Neural progenitor cell (in vitro differentiated cells): ENCODE data around the gene TWF2.

Experiments
- EZH2 ChIP-seq: fragments of 200-600 bp; sonication (generic); IDR thresholded peaks from 2 replicates; pipeline ENCODE4 v1.6.1; 2017; ENCODE audit warnings: antibody characterized with exemption, mild to moderate bottlenecking, moderate library complexity
- EZH2phosphoT487 ChIP-seq: fragments of 200-600 bp; sonication (generic); IDR thresholded peaks from 2 replicates; pipeline ENCODE4 v1.6.1; 2017; ENCODE audit warnings: antibody characterized with exemption
- TF ChIP-seq, protein P1 (sequence below): fragments of 200-600 bp; sonication (generic); IDR thresholded peaks from 2 replicates; pipeline ENCODE4 v1.5.1; 2017; ENCODE audit warnings: antibody characterized with exemption, mild to moderate bottlenecking

DNA sequence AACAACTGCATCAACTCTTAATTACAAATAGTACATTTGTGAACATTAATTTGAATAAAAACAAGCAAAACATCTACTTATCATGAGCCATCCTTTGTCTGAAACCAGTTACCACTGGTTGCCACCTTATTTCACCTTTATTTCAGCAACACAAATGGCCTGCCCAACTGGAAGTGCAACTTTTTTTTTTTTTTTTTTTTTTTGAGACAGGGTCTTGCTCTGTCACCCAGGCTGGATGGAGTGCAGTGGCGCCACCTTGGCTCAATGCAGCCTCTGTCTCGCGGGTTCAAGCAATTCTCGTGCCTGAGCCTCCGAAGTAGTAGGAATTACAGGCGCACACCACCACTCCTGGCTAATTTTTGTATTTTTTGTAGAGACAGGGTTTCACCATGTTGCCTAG, 26.4 kb upstream of the TWF2 start:
- TF ChIP-seq EZH2phosphoT487 (no peak), EZH2 (no peak)
- TF ChIP-seq, protein P1, sequence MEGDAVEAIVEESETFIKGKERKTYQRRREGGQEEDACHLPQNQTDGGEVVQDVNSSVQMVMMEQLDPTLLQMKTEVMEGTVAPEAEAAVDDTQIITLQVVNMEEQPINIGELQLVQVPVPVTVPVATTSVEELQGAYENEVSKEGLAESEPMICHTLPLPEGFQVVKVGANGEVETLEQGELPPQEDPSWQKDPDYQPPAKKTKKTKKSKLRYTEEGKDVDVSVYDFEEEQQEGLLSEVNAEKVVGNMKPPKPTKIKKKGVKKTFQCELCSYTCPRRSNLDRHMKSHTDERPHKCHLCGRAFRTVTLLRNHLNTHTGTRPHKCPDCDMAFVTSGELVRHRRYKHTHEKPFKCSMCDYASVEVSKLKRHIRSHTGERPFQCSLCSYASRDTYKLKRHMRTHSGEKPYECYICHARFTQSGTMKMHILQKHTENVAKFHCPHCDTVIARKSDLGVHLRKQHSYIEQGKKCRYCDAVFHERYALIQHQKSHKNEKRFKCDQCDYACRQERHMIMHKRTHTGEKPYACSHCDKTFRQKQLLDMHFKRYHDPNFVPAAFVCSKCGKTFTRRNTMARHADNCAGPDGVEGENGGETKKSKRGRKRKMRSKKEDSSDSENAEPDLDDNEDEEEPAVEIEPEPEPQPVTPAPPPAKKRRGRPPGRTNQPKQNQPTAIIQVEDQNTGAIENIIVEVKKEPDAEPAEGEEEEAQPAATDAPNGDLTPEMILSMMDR: no peak
